Astrocyte of the spinal cord (primary cell): ENCODE measurements around the gene PNPLA7.
"Not testable (repeated sequence)": the region's sequence is repeated elsewhere in the genome, so short reads cannot be mapped to it uniquely, and the experiment has no call there.

Source experiments
- DNase-seq: peaks from one replicate; pipeline ENCODE4 v3.0.0; 2011; ENCODE audit warnings: low read depth, low spot score
- H3K4me3 ChIP-seq: 2 replicates; pipeline ENCODE4 v1.5.1; 2011; ENCODE audit warnings: low read depth, mild to moderate bottlenecking, low read length, moderate library complexity
- in situ Hi-C: cut with HindIII; loops from 2 replicates; pipeline ENCODE4 v1.10.0; 2017; ENCODE audit warnings: low sequenced_read_pairs
- TF ChIP-seq, protein P1 (sequence below): IDR thresholded peaks from 2 replicates; pipeline ENCODE4 v1.5.1; 2012; ENCODE audit warnings: low read depth, mild to moderate bottlenecking, low read length, inconsistent platforms

The PNPLA7 gene

GRCh38 chr9:137542486-137542885, 7.7 kb downstream of the PNPLA7 start:
- no peak overlapping the region for H3K4me3 ChIP-seq
- TF ChIP-seq, protein P1, sequence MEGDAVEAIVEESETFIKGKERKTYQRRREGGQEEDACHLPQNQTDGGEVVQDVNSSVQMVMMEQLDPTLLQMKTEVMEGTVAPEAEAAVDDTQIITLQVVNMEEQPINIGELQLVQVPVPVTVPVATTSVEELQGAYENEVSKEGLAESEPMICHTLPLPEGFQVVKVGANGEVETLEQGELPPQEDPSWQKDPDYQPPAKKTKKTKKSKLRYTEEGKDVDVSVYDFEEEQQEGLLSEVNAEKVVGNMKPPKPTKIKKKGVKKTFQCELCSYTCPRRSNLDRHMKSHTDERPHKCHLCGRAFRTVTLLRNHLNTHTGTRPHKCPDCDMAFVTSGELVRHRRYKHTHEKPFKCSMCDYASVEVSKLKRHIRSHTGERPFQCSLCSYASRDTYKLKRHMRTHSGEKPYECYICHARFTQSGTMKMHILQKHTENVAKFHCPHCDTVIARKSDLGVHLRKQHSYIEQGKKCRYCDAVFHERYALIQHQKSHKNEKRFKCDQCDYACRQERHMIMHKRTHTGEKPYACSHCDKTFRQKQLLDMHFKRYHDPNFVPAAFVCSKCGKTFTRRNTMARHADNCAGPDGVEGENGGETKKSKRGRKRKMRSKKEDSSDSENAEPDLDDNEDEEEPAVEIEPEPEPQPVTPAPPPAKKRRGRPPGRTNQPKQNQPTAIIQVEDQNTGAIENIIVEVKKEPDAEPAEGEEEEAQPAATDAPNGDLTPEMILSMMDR: no peak
- no peak for DNase-seq
- in situ Hi-C loops: no loop called here

GRCh38 chr9:137540536-137540935, 9.7 kb downstream of the PNPLA7 start:
- no peak for DNase-seq
- no peak overlapping the region for H3K4me3 ChIP-seq
- in situ Hi-C loops: no loop called here
- TF ChIP-seq, protein P1: no peak

DNA sequence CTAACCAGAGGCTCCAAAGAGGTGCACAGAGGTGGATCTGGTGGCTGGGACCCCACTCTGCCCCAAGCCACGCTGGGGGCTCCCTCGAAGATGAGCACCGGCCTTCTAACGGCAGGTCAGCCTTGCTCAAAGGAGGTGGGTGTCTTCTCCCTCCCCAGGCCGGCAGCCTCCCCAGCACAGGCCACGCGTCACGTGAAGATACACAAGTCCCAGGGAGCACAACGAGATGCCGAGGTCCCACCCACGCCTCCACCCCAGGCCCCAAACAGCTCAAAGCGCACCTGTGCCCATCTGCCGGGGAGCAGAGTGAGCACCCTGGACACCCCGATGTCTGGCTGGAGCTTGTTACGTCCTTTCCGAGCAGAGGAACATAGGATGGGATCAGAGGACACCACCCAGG, 12.1 kb downstream of the PNPLA7 start:
- DNase-seq: no peak
- TF ChIP-seq, protein P1: no peak
- H3K4me3 ChIP-seq: no peak overlapping the region
- in situ Hi-C loops: no loop called here

DNA sequence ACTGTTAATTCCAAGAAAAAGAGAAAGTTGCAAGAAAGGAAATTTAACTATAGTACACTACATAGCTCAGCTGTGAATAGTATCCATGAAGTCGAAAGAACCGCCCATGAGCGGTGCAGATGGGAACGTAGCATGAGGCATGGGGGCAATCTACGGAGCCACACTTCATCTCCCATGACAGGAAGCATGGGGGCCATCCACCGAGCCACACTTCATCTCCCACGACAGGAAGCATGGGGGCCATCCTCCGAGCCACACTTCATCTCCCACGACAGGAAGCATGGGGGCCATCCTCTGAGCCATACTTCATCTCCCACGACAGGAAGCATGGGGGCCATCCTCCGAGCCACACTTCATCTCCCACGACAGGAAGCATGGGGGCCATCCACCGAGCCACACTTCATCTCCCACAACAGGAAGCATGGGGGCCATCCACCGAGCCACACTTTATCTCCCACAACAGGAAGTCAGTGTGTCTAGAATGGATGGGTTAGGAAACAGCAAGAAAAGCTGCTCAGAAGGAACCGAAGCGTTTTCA, 13.5 kb downstream of the PNPLA7 start:
- DNase-seq, H3K4me3 ChIP-seq: not testable (repeated sequence)

GRCh38 chr9:137535120-137535428, 15.1 kb downstream of the PNPLA7 start:
- TF ChIP-seq, protein P1: no peak
- in situ Hi-C loops: no loop called here
- DNase-seq: no peak
- no peak overlapping the region for H3K4me3 ChIP-seq

More for the DNA sequence above, 13.5 kb downstream of the PNPLA7 start:
- in situ Hi-C loops: not testable (repeated sequence)

DNA sequence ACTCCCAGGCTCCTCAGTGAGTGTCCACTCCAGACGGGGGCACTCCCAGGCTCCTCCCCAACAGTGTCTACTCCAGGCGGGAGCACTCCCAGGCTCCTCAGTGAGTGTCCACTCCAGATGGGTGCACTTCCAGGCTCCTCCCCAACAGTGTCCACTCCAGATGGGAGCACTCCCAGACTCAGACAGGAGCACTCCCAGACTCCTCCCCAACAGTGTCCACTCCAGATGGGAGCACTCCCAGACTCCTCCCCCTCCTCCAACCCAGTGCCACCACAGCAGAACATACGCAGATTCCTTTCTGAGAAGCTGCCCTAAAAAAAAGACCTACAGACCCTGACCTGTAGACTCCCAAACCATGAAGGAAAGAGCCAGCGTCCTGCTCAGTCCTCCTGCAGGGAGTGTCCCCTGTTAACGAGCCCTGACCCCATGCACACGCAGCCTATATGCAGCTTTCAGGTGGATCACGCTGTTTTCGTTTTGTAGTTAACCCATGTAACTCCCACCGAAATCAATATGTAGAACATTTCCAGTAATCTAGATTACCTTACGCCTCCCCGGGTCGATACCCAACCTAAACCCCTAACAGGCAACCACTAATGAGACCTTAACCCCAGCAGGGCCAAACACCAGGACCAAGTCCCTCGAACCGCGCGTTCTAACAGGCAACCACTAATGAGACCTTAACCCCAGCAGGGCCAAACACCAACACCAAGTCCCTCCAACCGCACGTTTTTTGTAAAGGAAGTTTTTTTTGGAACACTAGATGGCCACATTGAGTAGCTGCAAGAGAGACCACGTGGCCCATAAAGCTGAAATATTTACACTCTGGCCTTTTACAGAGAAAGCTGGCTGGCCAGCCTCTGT, 15.7 kb downstream of the PNPLA7 start:
- TF ChIP-seq, protein P1: peak; percentile 72
- in situ Hi-C loops: no loop called here
- peak; percentile 68 for DNase-seq
- H3K4me3 ChIP-seq: no peak overlapping the region

DNA sequence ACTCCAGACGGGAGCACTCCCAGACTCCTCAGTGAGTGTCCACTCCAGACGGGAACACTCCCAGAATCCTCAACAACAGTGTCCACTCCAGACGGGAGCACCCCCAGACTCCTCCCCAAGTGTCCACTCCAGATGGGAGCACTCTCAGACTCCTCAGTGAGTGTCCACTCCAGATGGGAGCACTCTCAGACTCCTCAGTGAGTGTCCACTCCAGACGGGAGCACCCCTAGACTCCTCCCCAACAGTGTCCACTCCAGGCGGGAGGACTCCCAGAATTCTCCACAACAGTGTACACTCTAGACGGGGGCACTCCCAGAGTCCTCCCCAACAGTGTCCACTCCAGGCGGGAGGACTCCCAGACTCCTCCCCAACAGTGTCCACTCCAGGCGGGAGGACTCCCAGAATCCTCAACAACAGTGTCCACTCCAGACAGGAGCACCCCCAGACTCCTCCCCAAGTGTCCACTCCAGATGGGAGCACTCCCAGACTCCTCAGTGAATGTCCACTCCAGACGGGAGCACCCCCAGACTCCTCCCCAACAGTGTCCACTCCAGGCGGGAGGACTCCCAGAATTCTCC, 17.2 kb downstream of the PNPLA7 start:
- in situ Hi-C loops, DNase-seq: not testable (repeated sequence)

More for the DNA sequence above, 17.2 kb downstream of the PNPLA7 start:
- H3K4me3 ChIP-seq: not testable (repeated sequence)
